Measurements from ENCODE around the gene HNRNPAB.
A peak's percentile ranks its signal among the peaks of the same experiment; 100 is the strongest.

DNA sequence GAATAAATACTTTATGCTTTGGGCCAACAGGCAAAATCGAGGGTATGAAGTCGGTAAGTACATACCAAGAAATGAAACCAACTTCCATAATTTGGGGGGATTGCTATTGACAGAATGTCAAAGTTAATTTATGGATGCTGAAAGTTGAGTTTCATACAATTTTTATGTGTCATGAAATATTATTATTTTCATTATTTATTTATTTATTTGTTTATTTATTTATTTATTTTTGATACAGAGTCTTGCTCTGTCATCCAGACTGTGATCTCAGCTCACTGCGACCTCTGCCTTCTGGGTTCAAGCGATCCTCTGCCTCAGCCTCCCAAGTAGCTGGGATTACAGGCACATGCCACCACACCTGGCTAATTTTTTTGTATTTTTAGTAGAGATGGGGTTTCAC, 12.7 kb upstream of the HNRNPAB start:
- TF ChIP-seq REST (tag by site-specific recombination; IDR thresholded peaks at IDR 0.05), result no peak
- TF ChIP-seq ZNF146 (tag by site-specific recombination; IDR thresholded peaks at IDR 0.05), result no peak
- TF ChIP-seq, protein P1, sequence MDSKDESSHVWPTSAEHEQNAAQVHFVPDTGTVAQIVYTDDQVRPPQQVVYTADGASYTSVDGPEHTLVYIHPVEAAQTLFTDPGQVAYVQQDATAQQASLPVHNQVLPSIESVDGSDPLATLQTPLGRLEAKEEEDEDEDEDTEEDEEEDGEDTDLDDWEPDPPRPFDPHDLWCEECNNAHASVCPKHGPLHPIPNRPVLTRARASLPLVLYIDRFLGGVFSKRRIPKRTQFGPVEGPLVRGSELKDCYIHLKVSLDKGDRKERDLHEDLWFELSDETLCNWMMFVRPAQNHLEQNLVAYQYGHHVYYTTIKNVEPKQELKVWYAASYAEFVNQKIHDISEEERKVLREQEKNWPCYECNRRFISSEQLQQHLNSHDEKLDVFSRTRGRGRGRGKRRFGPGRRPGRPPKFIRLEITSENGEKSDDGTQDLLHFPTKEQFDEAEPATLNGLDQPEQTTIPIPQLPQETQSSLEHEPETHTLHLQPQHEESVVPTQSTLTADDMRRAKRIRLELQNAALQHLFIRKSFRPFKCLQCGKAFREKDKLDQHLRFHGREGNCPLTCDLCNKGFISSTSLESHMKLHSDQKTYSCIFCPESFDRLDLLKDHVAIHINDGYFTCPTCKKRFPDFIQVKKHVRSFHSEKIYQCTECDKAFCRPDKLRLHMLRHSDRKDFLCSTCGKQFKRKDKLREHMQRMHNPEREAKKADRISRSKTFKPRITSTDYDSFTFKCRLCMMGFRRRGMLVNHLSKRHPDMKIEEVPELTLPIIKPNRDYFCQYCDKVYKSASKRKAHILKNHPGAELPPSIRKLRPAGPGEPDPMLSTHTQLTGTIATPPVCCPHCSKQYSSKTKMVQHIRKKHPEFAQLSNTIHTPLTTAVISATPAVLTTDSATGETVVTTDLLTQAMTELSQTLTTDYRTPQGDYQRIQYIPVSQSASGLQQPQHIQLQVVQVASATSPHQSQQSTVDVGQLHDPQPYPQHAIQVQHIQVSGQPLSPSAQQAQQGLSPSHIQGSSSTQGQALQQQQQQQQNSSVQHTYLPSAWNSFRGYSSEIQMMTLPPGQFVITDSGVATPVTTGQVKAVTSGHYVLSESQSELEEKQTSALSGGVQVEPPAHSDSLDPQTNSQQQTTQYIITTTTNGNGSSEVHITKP (tag by site-specific recombination; IDR thresholded peaks at IDR 0.05), result no peak
- TF ChIP-seq, protein P2, sequence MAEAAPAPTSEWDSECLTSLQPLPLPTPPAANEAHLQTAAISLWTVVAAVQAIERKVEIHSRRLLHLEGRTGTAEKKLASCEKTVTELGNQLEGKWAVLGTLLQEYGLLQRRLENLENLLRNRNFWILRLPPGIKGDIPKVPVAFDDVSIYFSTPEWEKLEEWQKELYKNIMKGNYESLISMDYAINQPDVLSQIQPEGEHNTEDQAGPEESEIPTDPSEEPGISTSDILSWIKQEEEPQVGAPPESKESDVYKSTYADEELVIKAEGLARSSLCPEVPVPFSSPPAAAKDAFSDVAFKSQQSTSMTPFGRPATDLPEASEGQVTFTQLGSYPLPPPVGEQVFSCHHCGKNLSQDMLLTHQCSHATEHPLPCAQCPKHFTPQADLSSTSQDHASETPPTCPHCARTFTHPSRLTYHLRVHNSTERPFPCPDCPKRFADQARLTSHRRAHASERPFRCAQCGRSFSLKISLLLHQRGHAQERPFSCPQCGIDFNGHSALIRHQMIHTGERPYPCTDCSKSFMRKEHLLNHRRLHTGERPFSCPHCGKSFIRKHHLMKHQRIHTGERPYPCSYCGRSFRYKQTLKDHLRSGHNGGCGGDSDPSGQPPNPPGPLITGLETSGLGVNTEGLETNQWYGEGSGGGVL (tag by site-specific recombination; IDR thresholded peaks at IDR 0.05), result no peak
- 0 out of 2 replicates have a peak, but pooled peaks have one; percentile 16 for TF ChIP-seq ZNF664 (tag by site-specific recombination; IDR thresholded peaks at IDR 0.05)
- TF ChIP-seq, protein P3, sequence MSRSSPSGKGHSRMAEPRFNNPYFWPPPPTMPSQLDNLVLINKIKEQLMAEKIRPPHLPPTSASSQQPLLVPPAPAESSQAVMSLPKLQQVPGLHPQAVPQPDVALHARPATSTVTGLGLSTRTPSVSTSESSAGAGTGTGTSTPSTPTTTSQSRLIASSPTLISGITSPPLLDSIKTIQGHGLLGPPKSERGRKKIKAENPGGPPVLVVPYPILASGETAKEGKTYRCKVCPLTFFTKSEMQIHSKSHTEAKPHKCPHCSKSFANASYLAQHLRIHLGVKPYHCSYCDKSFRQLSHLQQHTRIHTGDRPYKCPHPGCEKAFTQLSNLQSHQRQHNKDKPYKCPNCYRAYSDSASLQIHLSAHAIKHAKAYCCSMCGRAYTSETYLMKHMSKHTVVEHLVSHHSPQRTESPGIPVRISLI (tag by site-specific recombination; IDR thresholded peaks at IDR 0.05), result no peak
- no peak for TF ChIP-seq CTCF (tag by site-specific recombination; IDR thresholded peaks at IDR 0.05)
- no peak for TF ChIP-seq ZNF544 (tag by site-specific recombination; IDR thresholded peaks at IDR 0.05)
- no peak for TF ChIP-seq ZBTB7A (tag by site-specific recombination; IDR thresholded peaks at IDR 0.05; ENCODE audit: low read depth)
- TF ChIP-seq ZNF837 (tag by site-specific recombination; IDR thresholded peaks at IDR 0.05), result no peak
- no peak for TF ChIP-seq ZNF311 (tag by site-specific recombination; IDR thresholded peaks at IDR 0.05; ENCODE audit: borderline replicate concordance)
- TF ChIP-seq, protein P4, sequence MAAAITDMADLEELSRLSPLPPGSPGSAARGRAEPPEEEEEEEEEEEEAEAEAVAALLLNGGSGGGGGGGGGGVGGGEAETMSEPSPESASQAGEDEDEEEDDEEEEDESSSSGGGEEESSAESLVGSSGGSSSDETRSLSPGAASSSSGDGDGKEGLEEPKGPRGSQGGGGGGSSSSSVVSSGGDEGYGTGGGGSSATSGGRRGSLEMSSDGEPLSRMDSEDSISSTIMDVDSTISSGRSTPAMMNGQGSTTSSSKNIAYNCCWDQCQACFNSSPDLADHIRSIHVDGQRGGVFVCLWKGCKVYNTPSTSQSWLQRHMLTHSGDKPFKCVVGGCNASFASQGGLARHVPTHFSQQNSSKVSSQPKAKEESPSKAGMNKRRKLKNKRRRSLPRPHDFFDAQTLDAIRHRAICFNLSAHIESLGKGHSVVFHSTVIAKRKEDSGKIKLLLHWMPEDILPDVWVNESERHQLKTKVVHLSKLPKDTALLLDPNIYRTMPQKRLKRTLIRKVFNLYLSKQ (tag by site-specific recombination; IDR thresholded peaks at IDR 0.05; ENCODE audit: borderline replicate concordance), result no peak
- no peak for TF ChIP-seq HOXA7 (CRISPR knock-in tag; IDR thresholded peaks at IDR 0.05; ENCODE audit: borderline replicate concordance)

Data from HEK293 (cell line).